K562 (cell line): ENCODE results near the gene RRM2. TPM values are rescaled to one million over a fixed set of nuclear protein-coding genes. Genes with fewer than 3 reads are reported as not detected.

Source experiments
- BHLHE40 ChIP-seq: IDR thresholded peaks from 2 replicates; pipeline ENCODE4 v1.6.1; 2011; ENCODE audit warnings: low read length, improper control_type of control experiment
- CTCF ChIP-seq, 3 experiments: IDR thresholded peaks in 2 of 3; conservative IDR thresholded peaks in 1 of 3; 2 replicates each; pipeline ENCODE4 v1.5.1; 2011 to 2012; ENCODE audit warnings: low read length in 3 of 3, mild to moderate bottlenecking in 3 of 3, control low read depth in 2 of 3, improper control_type of control experiment in 1 of 3, inconsistent platforms in 1 of 3, low read depth in 1 of 3, mixed read lengths in 1 of 3, moderate library complexity in 1 of 3; ENCODE audit not compliant: insufficient read depth in 2 of 3
- DEAF1 ChIP-seq: fragments of 450-650 bp; formaldehyde crosslinking; IDR thresholded peaks from 2 replicates; pipeline ENCODE4 v1.4.0; 2020; ENCODE audit warnings: mild to moderate bottlenecking, moderate library complexity
- ELF1 ChIP-seq: fragments of 200-800 bp; sonication (Bioruptor generic); IDR thresholded peaks from 2 replicates; pipeline ENCODE4 v1.6.1; 2016; ENCODE audit warnings: missing genetic modification characterization, missing compliant biosample characterization
- LEF1 ChIP-seq: fragments of 450-650 bp; IDR thresholded peaks from 2 replicates; pipeline ENCODE4 v1.6.1; 2016; ENCODE audit warnings: mild to moderate bottlenecking
- MAX ChIP-seq: sonication (generic); formaldehyde crosslinking; IDR thresholded peaks from 2 replicates; pipeline ENCODE4 v1.9.0; 2022; ENCODE audit warnings: mild to moderate bottlenecking, missing genetic modification reagents
- MNT ChIP-seq, 2 experiments: fragments of 450-650 bp; conservative IDR thresholded peaks; 2 replicates each; pipeline ENCODE4 v1.6.1; 2017; ENCODE audit warnings: mild to moderate bottlenecking in 2 of 2, moderate library complexity in 2 of 2
- POLR2H ChIP-seq: IDR thresholded peaks from 2 replicates; pipeline ENCODE4 v1.6.1; 2016; ENCODE audit warnings: missing genetic modification characterization, low read depth, mild to moderate bottlenecking, control low read depth, missing compliant biosample characterization, moderate library complexity
- REST ChIP-seq, 2 experiments: fragments of 450-650 bp; formaldehyde crosslinking in 1 of 2; IDR thresholded peaks; 2 replicates each; pipeline versions ENCODE4 v1.4.0 to v1.6.1; 2014 to 2020; ENCODE audit warnings: mild to moderate bottlenecking in 2 of 2, borderline replicate concordance in 1 of 2, low read depth in 1 of 2
- SMARCA5 ChIP-seq: fragments of 450-650 bp; IDR thresholded peaks from 2 replicates; pipeline ENCODE4 v1.6.1; 2016
- ZBTB33 ChIP-seq: sonication (generic); formaldehyde crosslinking; IDR thresholded peaks from 2 replicates; pipeline ENCODE4 v1.8.1; 2023; ENCODE audit warnings: mild to moderate bottlenecking, missing genetic modification reagents
- polyA plus RNA-seq, 8 experiments: library from polyadenylated mRNA; depleted of rRNA in 4 of 8; stranded (reverse) in 5 of 8; unstranded in 3 of 8; fragments of >200 nt; fragmentation: Nextera tagmentation in 2 of 8; fragmentation: Illumina TruSeq in 1 of 8; extraction: Ambion mirVana in 2 of 8; extraction: Trizol in 1 of 8; gene quantifications; 2 replicates each; pipeline versions ENCODE4 v1.2.1 to v1.2.3, GENCODE V29; 2011 to 2014; ENCODE audit warnings: inconsistent platforms in 1 of 8, missing spikeins in 1 of 8
- total RNA-seq, 7 experiments: library from RNA; depleted of rRNA in 6 of 7; stranded (reverse); fragments of >200 nt in 6 of 7; fragmentation: Illumina TruSeq in 2 of 7; extraction: Trizol in 2 of 7; gene quantifications; 2 replicates each; pipeline versions ENCODE4 v1.2.1 to v1.2.3, GENCODE V29; 2011 to 2021; ENCODE audit warnings: low replicate concordance in 1 of 7

The RRM2 gene
- total and polyA plus RNA-seq, 9 of the 15 experiments (the other 6 are each of a cell fraction or from before 2014, with no cell fraction given) = 50.1 to 244 (median 128) TPM

- TF ChIP-seq ELF1 (tag) (no peak), SMARCA5 (no peak), BHLHE40 (no peak), POLR2H (peak; percentile 46), REST (IDR thresholded peaks at IDR 0.05; ENCODE audit: borderline replicate concordance) (peak; percentile 52; the same call in 1 of the 2 replicates), REST (CRISPR knock-in tag; IDR thresholded peaks at IDR 0.05; ENCODE audit: low read depth) (no peak), MNT (conservative IDR thresholded peaks at IDR 0.05) (peak in 1 of 2 experiments; percentile 36; a peak in 1 of 4 replicates), LEF1 (peak; percentile 53; the same call in 1 of the 2 replicates), ZBTB33 (CRISPR knock-in tag) (no peak), CTCF (IDR thresholded peaks at IDR 0.05 in 2 of 3, conservative IDR thresholded peaks at IDR 0.05 in 1 of 3; ENCODE audit: insufficient read depth in 2 of 3, low read depth in 1 of 3, low read length in 3 of 3) (peak; percentile 56 to 67 (median 63)), MAX (no peak), DEAF1 (peak; percentile 75)
Observed at GRCh38 chr2:10124538-10125045, 2.1 kb downstream of the RRM2 start (continued).
